GM12891 (cell line): Measurements from ENCODE around the gene PIP4K2B.

Experiments used
- POLR2A ChIP-seq: IDR thresholded peaks from 2 replicates; pipeline ENCODE4 v1.6.1; 2011; ENCODE audit warnings: low read depth, low read length, control low read depth
- POLR2AphosphoS5 ChIP-seq: IDR thresholded peaks from 2 replicates; pipeline ENCODE4 v1.6.1; 2011; ENCODE audit warnings: low read depth, low read length, control low read depth

DNA sequence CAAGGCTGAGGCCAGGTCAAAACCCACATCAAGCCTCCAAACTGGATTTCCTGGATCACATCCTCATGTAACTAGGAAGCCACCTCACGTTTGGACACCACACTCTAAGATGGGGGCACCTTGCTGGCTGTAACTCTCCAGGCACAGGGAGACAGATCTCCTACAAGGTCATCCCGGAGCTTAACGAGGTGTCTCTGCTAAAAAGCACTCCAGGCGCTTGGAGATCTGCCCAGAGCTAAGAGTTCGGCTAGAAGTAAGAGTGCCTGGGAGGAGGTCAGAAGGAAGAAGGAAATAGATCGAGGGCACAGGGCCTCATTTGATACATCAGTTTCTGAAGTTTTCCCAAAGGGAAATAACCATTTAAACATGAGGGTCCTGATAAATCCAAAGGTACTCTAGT lies 30.9 kb downstream of the PIP4K2B start:
- TF ChIP-seq POLR2A = no peak
- TF ChIP-seq POLR2AphosphoS5 = no peak
